Endothelial cell of umbilical vein (primary cell): Measurements from ENCODE around the gene PCED1B. TPM values are rescaled to one million over a fixed set of nuclear protein-coding genes. Genes with fewer than 3 reads are reported as not detected.

ENCODE experiments used
- BruUV-seq: library from RNA; stranded (reverse); fragments of 400-500 nt; replicated peaks from 2 replicates; lab custom pipeline; 2021; lab: Mats Ljungman, UMichigan
- CTCF ChIA-PET: fragments of 300-600, 350-600 bp; sonication (Branson Sonifier 250); formaldehyde crosslinking; loops from one replicate; lab custom pipeline; 2021; ENCODE audit warnings: antibody characterized with exemption, inconsistent platforms; lab: Charles Lee
- POLR2A ChIA-PET: fragments of 300-600, 350-600 bp; sonication (Branson Sonifier 250); formaldehyde crosslinking; loops from one replicate; lab custom pipeline; 2021; ENCODE audit warnings: antibody characterized with exemption, inconsistent platforms; lab: Charles Lee
- DNase-seq: peaks from one replicate; pipeline ENCODE4 v3.0.0-alpha.2; 2011; ENCODE audit warnings: low read depth, low spot score
- FAIRE-seq: peaks from 2 replicates; lab custom pipeline; 2011; peaks lifted over from hg19 to GRCh38; lab: Jason Lieb, UNC
- H2AFZ ChIP-seq: 2 replicates; pipeline ENCODE4 v1.6.0; 2012; ENCODE audit warnings: low read depth, low read length, control low read depth, inconsistent platforms
- H3K27ac ChIP-seq: 2 replicates; pipeline ENCODE4 v1.5.1; 2011; ENCODE audit warnings: low read depth, mild to moderate bottlenecking, control low read depth, low read length, moderate library complexity; ENCODE audit not compliant: insufficient read depth
- H3K27me3 ChIP-seq, 2 experiments: 2 replicates each; pipeline versions ENCODE4 v1.6.0 to v1.6.1; 2011; ENCODE audit warnings: low read length in 2 of 2, mixed read lengths in 1 of 2; ENCODE audit not compliant: control insufficient read depth in 2 of 2, insufficient read depth in 2 of 2
- H3K36me3 ChIP-seq, 2 experiments: 2 replicates in 1 of 2; 3 replicates in 1 of 2; pipeline ENCODE4 v1.5.1; 2011; ENCODE audit warnings: low read length in 2 of 2, mild to moderate bottlenecking in 1 of 2, moderate library complexity in 1 of 2; ENCODE audit not compliant: control insufficient read depth in 2 of 2, insufficient read depth in 2 of 2; ENCODE audit errors: extremely low read depth in 1 of 2
- H3K4me1 ChIP-seq: 3 replicates; pipeline ENCODE4 v1.5.1; 2011; ENCODE audit warnings: mild to moderate bottlenecking, low read length; ENCODE audit not compliant: control insufficient read depth, insufficient read depth; ENCODE audit errors: extremely low read depth
- H3K4me2 ChIP-seq: 2 replicates; pipeline ENCODE4 v1.6.1; 2011; ENCODE audit warnings: low read length, control low read depth, mixed read lengths; ENCODE audit not compliant: insufficient read depth
- H3K4me3 ChIP-seq, 3 experiments: fragments of 200-600 bp in 1 of 3; sonication (generic), shearing (Covaris generic) in 1 of 3; replicated peaks in 1 of 3; 2 replicates each; pipeline ENCODE4 v1.5.1; 2011 to 2016; ENCODE audit warnings: control low read depth in 3 of 3, low read length in 3 of 3, mild to moderate bottlenecking in 2 of 3, inconsistent platforms in 1 of 3, low read depth in 1 of 3, moderate library complexity in 1 of 3; ENCODE audit not compliant: insufficient read depth in 1 of 3
- H3K79me2 ChIP-seq: 2 replicates; pipeline ENCODE4 v1.6.0; 2012; ENCODE audit warnings: low read length, inconsistent platforms; ENCODE audit not compliant: control insufficient read depth, insufficient read depth
- H3K9ac ChIP-seq: replicated peaks from 2 replicates; pipeline ENCODE3; 2011; ENCODE audit warnings: low read length, control low read depth; ENCODE audit not compliant: insufficient read depth; ENCODE audit errors: extremely low read depth
- H3K9me1 ChIP-seq: replicated peaks from 3 replicates; pipeline ENCODE4 v1.6.0; 2011; ENCODE audit warnings: mild to moderate bottlenecking, low read length; ENCODE audit not compliant: control insufficient read depth, insufficient read depth; ENCODE audit errors: extremely low read depth
- H3K9me3 ChIP-seq: replicated peaks from 2 replicates; pipeline ENCODE4 v1.5.1; 2012; ENCODE audit warnings: low read length, inconsistent platforms; ENCODE audit not compliant: control insufficient read depth, insufficient read depth
- H4K20me1 ChIP-seq: replicated peaks from 2 replicates; pipeline ENCODE3; 2011; ENCODE audit warnings: mild to moderate bottlenecking, low read length; ENCODE audit not compliant: control insufficient read depth, insufficient read depth; ENCODE audit errors: extremely low read depth
- CTCF ChIP-seq, 2 donors: IDR thresholded peaks; 1 replicate in 1 of 2; 2 replicates in 1 of 2; pipeline ENCODE4 v1.5.1; 2011; ENCODE audit warnings: low read length in 2 of 2, mild to moderate bottlenecking in 2 of 2, moderate library complexity in 2 of 2, control low read depth in 1 of 2, inconsistent platforms in 1 of 2, low read depth in 1 of 2; ENCODE audit not compliant: insufficient read depth in 1 of 2; ENCODE audit errors: extremely low read depth in 1 of 2
- EZH2 ChIP-seq: IDR thresholded peaks from 2 replicates; pipeline ENCODE4 v1.6.1; 2012; ENCODE audit warnings: borderline replicate concordance, low read depth, mild to moderate bottlenecking, moderate library complexity, low read length, inconsistent platforms; ENCODE audit not compliant: severe bottlenecking
- FOS ChIP-seq: IDR thresholded peaks from 2 replicates; pipeline ENCODE4 v1.6.1; 2011; ENCODE audit warnings: mild to moderate bottlenecking, low read length, moderate library complexity, borderline replicate concordance; ENCODE audit not compliant: insufficient read depth
- GATA2 ChIP-seq: IDR thresholded peaks from 2 replicates; pipeline ENCODE4 v1.7.0; 2011; ENCODE audit warnings: low read depth, mild to moderate bottlenecking, moderate library complexity, mixed read lengths, low read length; ENCODE audit not compliant: insufficient read length, insufficient read depth
- JUN ChIP-seq: IDR thresholded peaks from 2 replicates; pipeline ENCODE4 v1.6.1; 2011; ENCODE audit warnings: borderline replicate concordance, low read depth; ENCODE audit not compliant: insufficient read length, insufficient read depth
- MAX ChIP-seq: IDR thresholded peaks from 2 replicates; pipeline ENCODE4 v1.6.1; 2011; ENCODE audit not compliant: insufficient read depth, insufficient read length
- MYC ChIP-seq: IDR thresholded peaks from one replicate; pipeline ENCODE4 v1.6.1; 2011; ENCODE audit warnings: mild to moderate bottlenecking, low read depth, low read length
- POLR2A ChIP-seq: IDR thresholded peaks from 2 replicates; pipeline ENCODE4 v1.6.1; 2012; ENCODE audit warnings: low read depth, mild to moderate bottlenecking, control low read depth, low read length
- POLR2AphosphoS5 ChIP-seq: IDR thresholded peaks from 2 replicates; pipeline ENCODE4 v1.6.1; 2012; ENCODE audit warnings: low read depth, mild to moderate bottlenecking, control low read depth, low read length, moderate library complexity; ENCODE audit not compliant: insufficient read depth
- dilution Hi-C: fragments of 300-500 bp; cut with MboI; formaldehyde crosslinking; loops from one replicate; pipeline ENCODE4 v1.15.0; 2019; ENCODE audit warnings: low sequenced_read_pairs; ENCODE audit not compliant: extremely low pct_ligation_motif_present
- intact Hi-C: fragments of 100-400 bp; cut with micrococcal nuclease; formaldehyde crosslinking; loops from one replicate; pipeline ENCODE4 v1.10.0; 2022
- polyA plus RNA-seq, 4 experiments: library from polyadenylated mRNA; depleted of rRNA in 3 of 4; stranded (reverse) in 3 of 4; unstranded in 1 of 4; fragments of >200 nt; gene quantifications; 2 replicates each; pipeline versions ENCODE4 v1.2.1 to v1.2.3, GENCODE V29; 2011 to 2012; ENCODE audit warnings: missing spikeins in 1 of 4
- total RNA-seq: library from RNA; stranded (reverse); gene quantifications from 2 replicates; pipeline ENCODE4 v1.2.3, GENCODE V29; 2021

PCED1B gene
- total and polyA plus RNA-seq, 2 donors (not counting 3 experiments of a cell fraction or from before 2014, with no cell fraction given), result 1.7 to 2.6 TPM

- Histone ChIP-seq H3K9me1 (no peaks in the 10 kb centered on the region), H3K9me3 (no peaks in the 10 kb centered on the region), H3K4me3 (no peak overlapping the region), H2AFZ (no peak overlapping the region), H4K20me1 (no peaks in the 10 kb centered on the region), H3K9ac (no peak overlapping the region), H3K4me2 (no peak overlapping the region), H3K27ac (no peak overlapping the region), H3K79me2 (no peaks in the 10 kb centered on the region), H3K36me3 (no peaks in the 10 kb centered on the region), H3K4me1 (peaks cover 6% of the 10 kb centered on the region), H3K27me3 (no peaks in the 10 kb centered on the region)
- no peak for TF ChIP-seq JUN
- no peak for TF ChIP-seq FOS
- TF ChIP-seq MYC, result no peak
- TF ChIP-seq EZH2, result no peak
- no peak for TF ChIP-seq CTCF (IDR thresholded peaks at IDR 0.05; ENCODE audit: extremely low read depth in 1 of 2, insufficient read depth in 1 of 2, low read depth in 1 of 2, low read length in 2 of 2)
- no peak for TF ChIP-seq MAX
- TF ChIP-seq GATA2, result no peak
- TF ChIP-seq POLR2A, result no peak
- no peak for TF ChIP-seq POLR2AphosphoS5
- POLR2A ChIA-PET, result no interaction called here
- intact Hi-C loops (no loop called here), dilution Hi-C loops (no loop called here)
- BruUV-seq, result no TSS peak
- DNase-seq, result no peak
- FAIRE-seq, result no peak
- CTCF ChIA-PET, result no interaction called here
Measured at GRCh38 chr12:47235258-47236040, 156.0 kb downstream of the PCED1B start.
